Stimulated activated CD4-positive, alpha-beta T cell treated with anti-CD3 and anti-CD28 coated beads, Interleukin-12 subunit alpha, Interleukin-12 subunit beta, amount 100 ng/mL, for 48 hours (primary cell): ENCODE data around the gene PCLO.
"Not testable (repeated sequence)": the region's sequence is repeated elsewhere in the genome, so short reads cannot be mapped to it uniquely, and the experiment has no call there.

Experiments
- DNase-seq, 3 donors: peaks; one replicate each; pipeline ENCODE4 v3.0.0-alpha.2; 2020; ENCODE audit warnings: low read depth in 2 of 3, low spot score in 1 of 3

Gene PCLO

DNA sequence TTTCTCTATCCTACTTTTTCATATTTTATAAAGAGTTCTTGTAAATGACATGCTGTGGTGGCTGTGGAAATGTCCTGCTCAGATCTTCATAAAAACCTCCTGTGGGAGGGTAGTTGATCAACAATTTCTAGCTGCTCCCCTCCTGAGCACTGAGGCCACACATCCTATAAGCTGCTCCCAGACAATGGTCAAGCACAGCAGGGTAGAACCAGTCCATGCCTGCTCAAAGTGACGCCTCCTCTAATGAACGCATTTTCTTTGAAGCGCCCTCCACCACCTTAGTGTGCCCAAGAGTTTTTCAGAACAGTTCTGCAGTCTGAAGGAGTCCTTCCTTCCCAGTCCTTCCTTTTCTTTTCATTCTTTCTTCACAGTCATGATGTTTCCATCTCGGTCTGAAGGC lies 420.5 kb downstream of the PCLO start:
- no peak for DNase-seq

DNA sequence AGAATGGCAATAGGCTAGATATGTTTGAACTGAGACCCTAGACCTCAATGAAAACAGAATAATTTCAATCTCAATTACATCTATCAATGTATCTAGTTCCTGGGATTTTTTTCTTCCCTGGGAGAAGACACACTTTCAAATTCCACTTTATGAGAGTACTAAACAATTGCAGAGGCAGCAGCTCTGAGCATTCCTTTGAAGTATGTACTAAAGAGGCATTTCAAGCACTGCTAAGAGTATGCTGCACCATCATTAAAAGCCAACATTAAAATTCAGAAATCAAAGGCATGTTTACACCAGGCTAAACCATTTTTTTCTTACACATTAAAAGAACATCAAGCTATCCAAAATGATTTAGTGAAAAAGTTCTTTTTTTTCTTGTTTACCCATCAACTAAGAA lies 421.2 kb downstream of the PCLO start:
- no peak for DNase-seq

DNA sequence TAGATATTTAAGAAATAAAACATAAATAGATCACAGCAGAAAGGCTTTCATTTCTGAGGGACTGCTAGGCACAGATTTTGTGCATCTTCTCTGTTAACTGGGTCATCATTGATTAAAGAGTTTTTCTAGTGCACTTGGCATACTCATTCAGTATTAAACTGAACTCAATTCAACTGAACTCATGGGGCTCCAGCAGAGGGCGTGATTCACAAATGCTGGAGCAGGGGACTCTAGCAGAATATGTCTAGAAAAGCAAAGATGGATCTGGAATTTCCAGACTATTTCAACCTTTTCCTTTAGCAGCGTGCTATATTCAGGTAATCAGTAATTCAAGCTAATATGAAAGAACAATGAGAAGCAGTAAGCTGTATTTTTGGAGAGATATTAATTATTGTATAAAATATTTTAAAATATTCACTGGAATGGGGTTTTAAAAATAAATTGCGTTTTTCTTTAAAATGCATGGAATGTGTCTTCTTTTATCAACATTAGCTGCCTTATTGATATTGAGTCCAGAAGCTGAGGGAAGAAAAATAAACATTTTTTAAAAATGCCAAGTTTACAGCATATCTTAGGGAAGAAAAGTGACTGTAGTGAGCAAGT lies 422.3 kb downstream of the PCLO start:
- DNase-seq = peak in 1 of 3 donors; percentile 0

DNA sequence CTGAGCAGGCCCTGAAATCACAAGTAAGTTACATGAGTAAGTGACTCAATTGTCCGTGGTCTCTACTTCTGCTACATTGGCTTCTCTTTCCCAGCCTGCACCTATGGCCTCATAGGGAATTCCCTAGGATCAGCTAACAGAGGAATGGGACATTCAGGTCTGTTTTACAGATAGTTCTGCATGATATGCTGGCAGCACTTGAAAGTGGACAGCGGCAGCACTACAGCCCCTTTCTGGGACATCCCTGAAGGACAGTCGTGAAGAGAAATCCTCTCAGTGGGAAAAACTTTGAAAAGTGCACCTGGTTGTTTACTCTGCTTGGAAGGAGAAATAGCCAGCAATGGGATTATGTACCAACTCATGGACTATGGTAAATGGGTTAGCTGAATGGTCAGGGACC lies 426.1 kb downstream of the PCLO start:
- DNase-seq = no peak

- no peak for DNase-seq
Observed at GRCh38 chr7:82732677-82733076, 430.0 kb downstream of the PCLO start.

- DNase-seq = peak in 1 of 3 donors; percentile 0
Observed at GRCh38 chr7:82729172-82730030, 433.3 kb downstream of the PCLO start.

DNA sequence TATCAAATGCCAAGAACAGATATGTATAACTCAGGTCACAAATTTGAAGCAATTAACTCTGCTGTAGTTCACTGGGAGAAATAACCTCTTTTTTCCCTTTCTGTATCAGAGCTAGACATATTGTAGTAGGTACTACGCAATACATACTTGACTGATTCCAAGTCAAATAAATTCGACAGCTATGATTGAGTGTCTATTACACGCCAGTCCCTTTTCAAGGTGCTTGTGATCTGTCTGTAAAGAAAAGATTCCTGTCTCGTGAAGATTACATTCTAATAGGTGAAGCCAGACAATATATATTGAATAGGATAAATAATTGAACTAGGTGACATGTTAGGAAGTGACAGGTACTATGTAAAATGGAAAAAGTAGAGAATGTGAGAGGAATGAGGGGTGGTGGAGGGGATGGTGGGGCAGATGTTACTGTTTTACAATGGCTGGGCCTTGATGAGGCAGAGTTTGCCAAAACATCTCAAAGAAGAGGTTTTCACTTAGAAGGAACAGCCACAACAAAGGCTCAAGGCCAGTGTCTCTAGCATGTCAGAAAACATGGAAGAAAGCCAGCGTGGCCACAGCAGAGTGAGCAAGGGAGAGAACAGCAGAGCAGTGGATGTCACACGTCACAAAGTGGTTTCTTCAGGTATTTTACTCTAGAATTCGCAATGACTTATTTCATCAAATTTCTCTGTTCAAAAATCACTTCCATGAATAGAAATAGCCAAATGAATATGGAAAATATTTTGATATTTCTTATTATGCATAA lies 436.5 kb downstream of the PCLO start:
- DNase-seq = no peak

GRCh38 chr7:82723411-82723810 lies 439.3 kb downstream of the PCLO start:
- DNase-seq = no peak

DNA sequence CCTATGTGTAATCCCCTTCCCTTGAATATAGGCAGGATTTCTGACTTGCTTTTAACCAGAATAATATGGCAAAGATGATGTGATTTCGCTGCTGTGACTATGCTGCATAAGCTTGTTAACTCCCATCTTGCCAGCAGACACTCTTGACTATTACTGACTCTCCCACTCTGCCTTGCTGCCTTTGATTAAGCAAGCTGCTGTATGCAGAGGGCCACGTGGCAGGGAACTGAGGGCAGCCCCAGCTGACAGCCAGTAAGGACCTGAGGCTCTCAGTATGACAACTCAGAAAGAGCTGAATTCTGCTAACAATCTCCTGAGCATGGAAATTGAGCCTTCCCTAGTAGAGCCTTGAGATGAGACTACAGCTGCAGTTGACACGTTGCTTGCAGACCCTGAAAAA lies 439.7 kb downstream of the PCLO start:
- DNase-seq = no peak

DNA sequence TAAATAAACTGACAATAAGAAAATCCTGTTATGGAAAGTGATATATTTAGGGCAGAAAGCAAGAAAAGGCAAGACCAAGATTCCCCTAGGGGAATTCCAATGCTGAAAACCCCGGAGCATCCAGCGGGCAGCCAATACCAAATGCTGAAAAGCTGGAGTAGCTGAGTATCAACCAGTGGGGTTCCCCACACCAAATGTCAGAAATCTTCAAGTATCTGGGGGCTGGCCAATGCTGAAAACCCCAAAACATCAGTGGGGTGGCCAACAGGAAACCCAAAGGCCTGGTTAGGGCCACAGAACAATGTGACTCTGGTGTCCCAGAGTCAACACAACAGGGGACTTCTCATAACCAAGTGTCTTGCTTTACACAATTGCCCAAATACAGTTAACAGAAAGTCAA lies 447.3 kb downstream of the PCLO start:
- no peak for DNase-seq

- DNase-seq = no peak
Observed at GRCh38 chr7:82714883-82715282, 447.8 kb downstream of the PCLO start.

DNA sequence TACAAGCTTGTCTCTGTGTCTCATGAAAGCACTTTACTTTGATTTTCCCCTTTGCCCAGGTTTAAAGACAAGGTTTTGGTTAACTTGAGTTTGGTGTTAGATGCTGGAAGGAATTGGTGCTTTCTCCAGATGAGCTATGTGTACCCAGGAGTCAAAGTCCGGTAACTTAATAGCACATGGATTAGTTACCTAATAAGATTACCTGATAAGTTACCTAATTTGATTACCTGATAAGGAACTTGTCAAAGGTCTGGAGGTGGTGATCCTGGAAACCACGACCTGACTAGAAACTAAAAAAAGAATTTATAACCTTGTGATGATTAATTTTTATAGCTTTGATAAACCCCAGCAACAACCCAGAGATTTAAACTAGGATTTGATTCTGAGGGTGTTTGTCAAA lies 449.2 kb downstream of the PCLO start:
- DNase-seq = no peak

DNA sequence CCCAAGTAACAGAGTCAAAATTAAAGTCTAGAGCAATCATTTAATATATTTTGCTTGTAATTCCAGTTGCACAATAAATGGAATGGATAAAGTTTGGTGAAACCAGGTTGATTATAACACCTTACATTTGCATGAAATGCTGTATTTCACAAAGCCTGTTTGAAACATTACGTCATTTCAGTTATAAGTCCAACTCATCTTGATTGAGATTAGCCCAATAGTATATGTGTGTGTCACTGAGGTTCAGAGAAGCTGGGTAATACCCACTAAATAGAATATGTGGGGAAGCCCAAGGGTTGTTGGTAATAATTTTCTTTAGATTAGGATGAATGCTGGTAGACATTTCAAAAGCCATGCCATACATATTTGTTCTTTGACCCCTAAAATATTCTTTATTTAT lies 456.3 kb downstream of the PCLO start:
- not testable (repeated sequence) for DNase-seq

GRCh38 chr7:82705517-82706260 lies 457.0 kb downstream of the PCLO start:
- DNase-seq = no peak

DNA sequence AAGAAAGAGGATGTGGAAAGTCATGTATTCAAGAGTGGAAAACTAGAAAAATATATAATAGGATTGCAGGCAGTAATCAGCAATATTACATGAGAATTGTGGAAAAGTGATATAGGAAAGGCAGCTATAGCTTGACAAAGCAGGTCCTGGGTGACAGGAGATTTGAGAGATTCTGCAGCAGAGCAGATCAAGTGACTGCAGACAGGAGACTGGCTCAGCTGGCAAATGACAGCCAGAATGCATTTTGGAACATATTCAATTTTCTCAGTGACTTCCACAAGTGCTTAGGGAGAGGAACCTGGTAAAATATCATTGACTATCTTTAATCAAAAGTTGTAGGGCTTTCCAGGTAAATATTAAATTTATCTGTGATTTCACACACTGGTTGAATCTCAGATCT lies 458.6 kb downstream of the PCLO start:
- no peak for DNase-seq
